HG03469 (cell line): ENCODE measurements around the gene NLRP8.
"Not testable (repeated sequence)": the region's sequence is repeated elsewhere in the genome, so short reads cannot be mapped to it uniquely, and the experiment has no call there.

Experiments
- ATAC-seq: cut with Tn5 transposase; IDR thresholded peaks from one replicate; pipeline ENCODE4 v1.9.1; 2021; ENCODE audit warnings: mild to moderate bottlenecking, moderate library complexity, moderate number of reproducible peaks; ENCODE audit not compliant: unreplicated experiment

Gene NLRP8

GRCh38 chr19:55947532-55947931, at the start of gene NLRP8:
TSS of gene NLRP8 (plus strand) at chr19:55947832.
- no peak for ATAC-seq

- no peak for ATAC-seq
Observed at GRCh38 chr19:55898911-55899310, 48.7 kb upstream of the NLRP8 start.

GRCh38 chr19:55901369-55902079, 46.1 kb upstream of the NLRP8 start:
- no peak for ATAC-seq

- no peak for ATAC-seq
Observed at GRCh38 chr19:55902080-55902751, 45.4 kb upstream of the NLRP8 start.

- ATAC-seq = no peak
Observed at GRCh38 chr19:55907286-55907685, 40.3 kb upstream of the NLRP8 start.

- ATAC-seq = no peak
Observed at GRCh38 chr19:55907746-55908145, 39.9 kb upstream of the NLRP8 start.

GRCh38 chr19:55909801-55910200, 37.8 kb upstream of the NLRP8 start:
- no peak for ATAC-seq

- no peak for ATAC-seq
Observed at GRCh38 chr19:55912916-55913315, 34.7 kb upstream of the NLRP8 start.

GRCh38 chr19:55913643-55914268, 33.9 kb upstream of the NLRP8 start:
- ATAC-seq = no peak

- ATAC-seq = no peak
Observed at GRCh38 chr19:55923556-55923955, 24.1 kb upstream of the NLRP8 start.

GRCh38 chr19:55927991-55928390, 19.6 kb upstream of the NLRP8 start:
- ATAC-seq = no peak

- ATAC-seq = not testable (repeated sequence)
Observed at GRCh38 chr19:55929258-55929657, 18.4 kb upstream of the NLRP8 start.

GRCh38 chr19:55930996-55931515, 16.6 kb upstream of the NLRP8 start:
- ATAC-seq = no peak

GRCh38 chr19:55931936-55932386, 15.7 kb upstream of the NLRP8 start, which contains the start of gene NLRP13:
TSS of gene NLRP13 (minus strand) at chr19:55932336. CDS start at chr19:55932311, 25 bp downstream.
- ATAC-seq = no peak

- ATAC-seq = no peak
Observed at GRCh38 chr19:55935206-55935605, 12.4 kb upstream of the NLRP8 start.

GRCh38 chr19:55939206-55939605, 8.4 kb upstream of the NLRP8 start:
- no peak for ATAC-seq

- no peak for ATAC-seq
Observed at GRCh38 chr19:55940306-55940705, 7.3 kb upstream of the NLRP8 start.

GRCh38 chr19:55950566-55950965, 2.9 kb downstream of the NLRP8 start:
- ATAC-seq = not testable (repeated sequence)

- no peak for ATAC-seq
Observed at GRCh38 chr19:55956431-55956830, 8.8 kb downstream of the NLRP8 start.

GRCh38 chr19:55958356-55958755, 10.7 kb downstream of the NLRP8 start:
- no peak for ATAC-seq

GRCh38 chr19:55959996-55960675, 12.5 kb downstream of the NLRP8 start:
- no peak for ATAC-seq
